ENCODE results near the gene DLG2.

- no peak for TF ChIP-seq CTCF (IDR thresholded peaks at IDR 0.05; ENCODE audit: low read depth, low read length, missing input control)
- no peak for TF ChIP-seq ATF3 (IDR thresholded peaks at IDR 0.05)
- peak; percentile 23 to 56 for TF ChIP-seq JUND (IDR thresholded peaks at IDR 0.05)
- TF ChIP-seq REST (IDR thresholded peaks at IDR 0.05), result peak; percentile 84
- TF ChIP-seq SP1 (IDR thresholded peaks at IDR 0.05), result peak; percentile 86
- peak; percentile 85 for TF ChIP-seq MAX (IDR thresholded peaks at IDR 0.05)
- TF ChIP-seq RAD21 (IDR thresholded peaks at IDR 0.05), result peak; percentile 22 to 34
Observed at GRCh38 chr11:85627998-85628770, 1.0 kb upstream of the DLG2 start, which contains the start of gene TMEM126B.
